Prostate gland (tissue), 2 donors: ENCODE data around the gene CXCL1.

Source experiments
- CTCF ChIP-seq, 4 experiments: fragments of 200-600 bp in 2 of 4; fragments of 450-650 bp in 2 of 4; sonication (generic) in 2 of 4; IDR thresholded peaks; 1 replicate in 3 of 4; 2 replicates in 1 of 4; pipeline ENCODE4 v1.5.1; 2016 to 2019; ENCODE audit warnings: antibody characterized with exemption in 4 of 4, mild to moderate bottlenecking in 2 of 4, moderate library complexity in 2 of 4
- POLR2A ChIP-seq: fragments of 450-650 bp; IDR thresholded peaks from one replicate; pipeline ENCODE4 v1.6.1; 2016; ENCODE audit warnings: antibody characterized with exemption, mild to moderate bottlenecking
- POLR2AphosphoS5 ChIP-seq: sonication (generic); formaldehyde crosslinking; IDR thresholded peaks from one replicate; pipeline ENCODE4 v1.6.1; 2017; ENCODE audit warnings: antibody characterized with exemption

- no peak for TF ChIP-seq POLR2AphosphoS5
- TF ChIP-seq CTCF (IDR thresholded peaks at IDR 0.05), result no peak
- TF ChIP-seq POLR2A, result no peak
Observed at GRCh38 chr4:73856518-73856917, 12.7 kb upstream of the CXCL1 start.
